HEK293 (cell line): ENCODE measurements around the gene HUNK.

Source experiments
- TCF7L2 ChIP-seq: IDR thresholded peaks from 2 replicates; pipeline ENCODE4 v1.6.1; 2011; ENCODE audit warnings: low read depth, mild to moderate bottlenecking, inconsistent platforms, low read length, moderate library complexity, borderline replicate concordance
- ZNF121 ChIP-seq: fragments of 450-650 bp; formaldehyde crosslinking; IDR thresholded peaks from 2 replicates; pipeline ENCODE4 v1.5.1; 2016; ENCODE audit warnings: missing biosample characterization, missing genetic modification characterization
- ZNF184 ChIP-seq: fragments of 450-650 bp; IDR thresholded peaks from 2 replicates; pipeline ENCODE4 v1.5.1; 2018; ENCODE audit warnings: missing biosample characterization, mild to moderate bottlenecking, missing genetic modification characterization
- ZNF501 ChIP-seq: fragments of 450-650 bp; formaldehyde crosslinking; IDR thresholded peaks from 2 replicates; pipeline ENCODE4 v1.5.1; 2016; ENCODE audit warnings: missing biosample characterization, missing genetic modification characterization
- ZNF843 ChIP-seq: fragments of 450-650 bp; formaldehyde crosslinking; IDR thresholded peaks from 2 replicates; pipeline ENCODE4 v1.5.1; 2016; ENCODE audit warnings: missing biosample characterization, missing genetic modification characterization
- TF ChIP-seq, protein P1 (sequence below): fragments of 450-650 bp; formaldehyde crosslinking; IDR thresholded peaks from 2 replicates; pipeline ENCODE4 v1.5.1; 2016; ENCODE audit warnings: missing biosample characterization, missing genetic modification characterization
- TF ChIP-seq, protein P2 (sequence below): fragments of 450-650 bp; formaldehyde crosslinking; IDR thresholded peaks from 2 replicates; pipeline ENCODE4 v1.5.1; 2016; ENCODE audit warnings: missing biosample characterization, missing genetic modification characterization, borderline replicate concordance
- TF ChIP-seq, protein P3 (sequence below): fragments of 450-650 bp; formaldehyde crosslinking; IDR thresholded peaks from 2 replicates; pipeline ENCODE4 v1.5.1; 2016; ENCODE audit warnings: missing biosample characterization, missing genetic modification characterization
- TF ChIP-seq, protein P4 (sequence below): fragments of 450-650 bp; formaldehyde crosslinking; IDR thresholded peaks from 2 replicates; pipeline ENCODE4 v1.5.1; 2016; ENCODE audit warnings: missing biosample characterization, missing genetic modification characterization

DNA sequence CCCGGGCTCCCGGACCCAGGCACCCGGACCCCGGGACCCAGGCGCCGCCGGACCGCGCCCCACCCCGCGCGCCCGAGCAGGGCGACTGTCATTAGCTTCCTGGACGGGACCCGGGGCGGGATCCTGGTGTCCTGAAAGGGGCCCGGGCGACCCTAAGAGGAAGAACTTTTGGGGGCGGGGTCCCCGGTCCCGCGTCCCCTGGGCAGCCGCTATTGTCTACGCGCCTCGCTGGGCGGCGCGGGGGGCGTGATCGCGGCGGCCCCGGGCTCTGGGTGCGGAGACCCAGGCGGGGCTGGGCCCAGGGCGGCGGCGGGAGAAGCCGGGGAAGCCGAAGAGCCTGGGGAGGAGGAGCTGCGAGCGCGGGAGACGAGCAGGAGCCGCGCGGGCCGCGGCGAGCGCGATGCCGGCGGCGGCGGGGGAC, 465 bp downstream of the HUNK start:
- TF ChIP-seq, protein P1, sequence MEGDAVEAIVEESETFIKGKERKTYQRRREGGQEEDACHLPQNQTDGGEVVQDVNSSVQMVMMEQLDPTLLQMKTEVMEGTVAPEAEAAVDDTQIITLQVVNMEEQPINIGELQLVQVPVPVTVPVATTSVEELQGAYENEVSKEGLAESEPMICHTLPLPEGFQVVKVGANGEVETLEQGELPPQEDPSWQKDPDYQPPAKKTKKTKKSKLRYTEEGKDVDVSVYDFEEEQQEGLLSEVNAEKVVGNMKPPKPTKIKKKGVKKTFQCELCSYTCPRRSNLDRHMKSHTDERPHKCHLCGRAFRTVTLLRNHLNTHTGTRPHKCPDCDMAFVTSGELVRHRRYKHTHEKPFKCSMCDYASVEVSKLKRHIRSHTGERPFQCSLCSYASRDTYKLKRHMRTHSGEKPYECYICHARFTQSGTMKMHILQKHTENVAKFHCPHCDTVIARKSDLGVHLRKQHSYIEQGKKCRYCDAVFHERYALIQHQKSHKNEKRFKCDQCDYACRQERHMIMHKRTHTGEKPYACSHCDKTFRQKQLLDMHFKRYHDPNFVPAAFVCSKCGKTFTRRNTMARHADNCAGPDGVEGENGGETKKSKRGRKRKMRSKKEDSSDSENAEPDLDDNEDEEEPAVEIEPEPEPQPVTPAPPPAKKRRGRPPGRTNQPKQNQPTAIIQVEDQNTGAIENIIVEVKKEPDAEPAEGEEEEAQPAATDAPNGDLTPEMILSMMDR (tag by site-specific recombination), result no peak
- TF ChIP-seq ZNF184 (tag by site-specific recombination) (no peak), TCF7L2 (no peak), ZNF843 (tag by site-specific recombination) (no peak), ZNF121 (tag by site-specific recombination) (no peak), ZNF501 (tag by site-specific recombination) (no peak)
- TF ChIP-seq, protein P2, sequence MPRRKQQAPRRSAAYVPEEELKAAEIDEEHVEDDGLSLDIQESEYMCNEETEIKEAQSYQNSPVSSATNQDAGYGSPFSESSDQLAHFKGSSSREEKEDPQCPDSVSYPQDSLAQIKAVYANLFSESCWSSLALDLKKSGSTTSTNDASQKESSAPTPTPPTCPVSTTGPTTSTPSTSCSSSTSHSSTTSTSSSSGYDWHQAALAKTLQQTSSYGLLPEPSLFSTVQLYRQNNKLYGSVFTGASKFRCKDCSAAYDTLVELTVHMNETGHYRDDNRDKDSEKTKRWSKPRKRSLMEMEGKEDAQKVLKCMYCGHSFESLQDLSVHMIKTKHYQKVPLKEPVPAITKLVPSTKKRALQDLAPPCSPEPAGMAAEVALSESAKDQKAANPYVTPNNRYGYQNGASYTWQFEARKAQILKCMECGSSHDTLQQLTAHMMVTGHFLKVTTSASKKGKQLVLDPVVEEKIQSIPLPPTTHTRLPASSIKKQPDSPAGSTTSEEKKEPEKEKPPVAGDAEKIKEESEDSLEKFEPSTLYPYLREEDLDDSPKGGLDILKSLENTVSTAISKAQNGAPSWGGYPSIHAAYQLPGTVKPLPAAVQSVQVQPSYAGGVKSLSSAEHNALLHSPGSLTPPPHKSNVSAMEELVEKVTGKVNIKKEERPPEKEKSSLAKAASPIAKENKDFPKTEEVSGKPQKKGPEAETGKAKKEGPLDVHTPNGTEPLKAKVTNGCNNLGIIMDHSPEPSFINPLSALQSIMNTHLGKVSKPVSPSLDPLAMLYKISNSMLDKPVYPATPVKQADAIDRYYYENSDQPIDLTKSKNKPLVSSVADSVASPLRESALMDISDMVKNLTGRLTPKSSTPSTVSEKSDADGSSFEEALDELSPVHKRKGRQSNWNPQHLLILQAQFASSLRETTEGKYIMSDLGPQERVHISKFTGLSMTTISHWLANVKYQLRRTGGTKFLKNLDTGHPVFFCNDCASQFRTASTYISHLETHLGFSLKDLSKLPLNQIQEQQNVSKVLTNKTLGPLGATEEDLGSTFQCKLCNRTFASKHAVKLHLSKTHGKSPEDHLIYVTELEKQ, result no peak
- TF ChIP-seq, protein P3, sequence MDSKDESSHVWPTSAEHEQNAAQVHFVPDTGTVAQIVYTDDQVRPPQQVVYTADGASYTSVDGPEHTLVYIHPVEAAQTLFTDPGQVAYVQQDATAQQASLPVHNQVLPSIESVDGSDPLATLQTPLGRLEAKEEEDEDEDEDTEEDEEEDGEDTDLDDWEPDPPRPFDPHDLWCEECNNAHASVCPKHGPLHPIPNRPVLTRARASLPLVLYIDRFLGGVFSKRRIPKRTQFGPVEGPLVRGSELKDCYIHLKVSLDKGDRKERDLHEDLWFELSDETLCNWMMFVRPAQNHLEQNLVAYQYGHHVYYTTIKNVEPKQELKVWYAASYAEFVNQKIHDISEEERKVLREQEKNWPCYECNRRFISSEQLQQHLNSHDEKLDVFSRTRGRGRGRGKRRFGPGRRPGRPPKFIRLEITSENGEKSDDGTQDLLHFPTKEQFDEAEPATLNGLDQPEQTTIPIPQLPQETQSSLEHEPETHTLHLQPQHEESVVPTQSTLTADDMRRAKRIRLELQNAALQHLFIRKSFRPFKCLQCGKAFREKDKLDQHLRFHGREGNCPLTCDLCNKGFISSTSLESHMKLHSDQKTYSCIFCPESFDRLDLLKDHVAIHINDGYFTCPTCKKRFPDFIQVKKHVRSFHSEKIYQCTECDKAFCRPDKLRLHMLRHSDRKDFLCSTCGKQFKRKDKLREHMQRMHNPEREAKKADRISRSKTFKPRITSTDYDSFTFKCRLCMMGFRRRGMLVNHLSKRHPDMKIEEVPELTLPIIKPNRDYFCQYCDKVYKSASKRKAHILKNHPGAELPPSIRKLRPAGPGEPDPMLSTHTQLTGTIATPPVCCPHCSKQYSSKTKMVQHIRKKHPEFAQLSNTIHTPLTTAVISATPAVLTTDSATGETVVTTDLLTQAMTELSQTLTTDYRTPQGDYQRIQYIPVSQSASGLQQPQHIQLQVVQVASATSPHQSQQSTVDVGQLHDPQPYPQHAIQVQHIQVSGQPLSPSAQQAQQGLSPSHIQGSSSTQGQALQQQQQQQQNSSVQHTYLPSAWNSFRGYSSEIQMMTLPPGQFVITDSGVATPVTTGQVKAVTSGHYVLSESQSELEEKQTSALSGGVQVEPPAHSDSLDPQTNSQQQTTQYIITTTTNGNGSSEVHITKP (tag by site-specific recombination), result no peak
- TF ChIP-seq, protein P4, sequence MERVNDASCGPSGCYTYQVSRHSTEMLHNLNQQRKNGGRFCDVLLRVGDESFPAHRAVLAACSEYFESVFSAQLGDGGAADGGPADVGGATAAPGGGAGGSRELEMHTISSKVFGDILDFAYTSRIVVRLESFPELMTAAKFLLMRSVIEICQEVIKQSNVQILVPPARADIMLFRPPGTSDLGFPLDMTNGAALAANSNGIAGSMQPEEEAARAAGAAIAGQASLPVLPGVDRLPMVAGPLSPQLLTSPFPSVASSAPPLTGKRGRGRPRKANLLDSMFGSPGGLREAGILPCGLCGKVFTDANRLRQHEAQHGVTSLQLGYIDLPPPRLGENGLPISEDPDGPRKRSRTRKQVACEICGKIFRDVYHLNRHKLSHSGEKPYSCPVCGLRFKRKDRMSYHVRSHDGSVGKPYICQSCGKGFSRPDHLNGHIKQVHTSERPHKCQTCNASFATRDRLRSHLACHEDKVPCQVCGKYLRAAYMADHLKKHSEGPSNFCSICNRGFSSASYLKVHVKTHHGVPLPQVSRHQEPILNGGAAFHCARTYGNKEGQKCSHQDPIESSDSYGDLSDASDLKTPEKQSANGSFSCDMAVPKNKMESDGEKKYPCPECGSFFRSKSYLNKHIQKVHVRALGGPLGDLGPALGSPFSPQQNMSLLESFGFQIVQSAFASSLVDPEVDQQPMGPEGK (tag by site-specific recombination), result no peak
